OCI-LY7 (cell line): ENCODE results near the gene ERGIC1.

Source experiments
- EZH2phosphoT487 ChIP-seq: fragments of 200-600 bp; sonication (generic); IDR thresholded peaks from 2 replicates; pipeline ENCODE4 v1.6.1; 2018; ENCODE audit warnings: low read depth, borderline replicate concordance, mild to moderate bottlenecking, mixed run types, antibody characterized with exemption, low read length, moderate library complexity, mixed read lengths
- TF ChIP-seq, protein P1 (sequence below): fragments of 200-600 bp; sonication (generic); conservative IDR thresholded peaks from 2 replicates; pipeline ENCODE4 v1.5.1; 2014; ENCODE audit warnings: mild to moderate bottlenecking, antibody characterized with exemption, low read length, moderate library complexity, mixed read lengths

DNA sequence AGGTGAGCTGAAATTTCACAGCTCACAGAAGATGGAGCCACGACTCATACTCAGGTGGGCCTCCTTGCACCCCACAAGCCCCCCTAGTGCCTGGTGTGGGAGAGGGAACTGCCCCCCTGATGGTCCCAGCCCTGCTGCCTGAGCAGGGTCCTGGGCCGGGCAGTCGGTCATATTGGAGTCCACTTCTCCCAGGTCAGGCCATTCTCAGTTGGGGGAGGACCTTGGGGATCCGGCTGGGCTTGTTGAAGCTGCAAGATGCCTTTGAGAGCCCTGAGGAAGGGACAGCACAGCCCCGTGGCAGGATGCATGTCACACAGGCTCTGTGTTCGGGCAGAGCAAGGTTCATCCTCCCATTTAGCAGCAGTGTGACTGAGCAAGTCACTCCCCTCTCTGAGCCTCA is 56.6 kb downstream of the ERGIC1 start:
- TF ChIP-seq, protein P1, sequence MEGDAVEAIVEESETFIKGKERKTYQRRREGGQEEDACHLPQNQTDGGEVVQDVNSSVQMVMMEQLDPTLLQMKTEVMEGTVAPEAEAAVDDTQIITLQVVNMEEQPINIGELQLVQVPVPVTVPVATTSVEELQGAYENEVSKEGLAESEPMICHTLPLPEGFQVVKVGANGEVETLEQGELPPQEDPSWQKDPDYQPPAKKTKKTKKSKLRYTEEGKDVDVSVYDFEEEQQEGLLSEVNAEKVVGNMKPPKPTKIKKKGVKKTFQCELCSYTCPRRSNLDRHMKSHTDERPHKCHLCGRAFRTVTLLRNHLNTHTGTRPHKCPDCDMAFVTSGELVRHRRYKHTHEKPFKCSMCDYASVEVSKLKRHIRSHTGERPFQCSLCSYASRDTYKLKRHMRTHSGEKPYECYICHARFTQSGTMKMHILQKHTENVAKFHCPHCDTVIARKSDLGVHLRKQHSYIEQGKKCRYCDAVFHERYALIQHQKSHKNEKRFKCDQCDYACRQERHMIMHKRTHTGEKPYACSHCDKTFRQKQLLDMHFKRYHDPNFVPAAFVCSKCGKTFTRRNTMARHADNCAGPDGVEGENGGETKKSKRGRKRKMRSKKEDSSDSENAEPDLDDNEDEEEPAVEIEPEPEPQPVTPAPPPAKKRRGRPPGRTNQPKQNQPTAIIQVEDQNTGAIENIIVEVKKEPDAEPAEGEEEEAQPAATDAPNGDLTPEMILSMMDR = no peak
- no peak for TF ChIP-seq EZH2phosphoT487
